ENCODE results near the gene PLEKHD1. TPM values are rescaled to one million over a fixed set of nuclear protein-coding genes. Genes with fewer than 3 reads are reported as not detected.

PLEKHD1 gene
- total RNA-seq, 1 experiment from 2014 or later, result 0.65 TPM

GRCh38 chr14:69518289-69519101, 34.0 kb downstream of the PLEKHD1 start:
- CTCF ChIA-PET, result no interaction called here
- no peaks in the 10 kb centered on the region; the same call in 1 of the 2 replicates for H3K27me3 ChIP-seq (ENCODE audit: insufficient read depth, low read depth)
- no peak overlapping the region for H3K4me2 ChIP-seq
- no peaks in the 10 kb centered on the region for H3K4me1 ChIP-seq (replicated peaks; ENCODE audit: insufficient read depth)
- BruUV-seq (replicated peaks), result no TSS peak
- H4K20me1 ChIP-seq (ENCODE audit: insufficient read depth), result no peaks in the 10 kb centered on the region
- H3K9me2 ChIP-seq (ENCODE audit: insufficient read depth), result no peaks in the 10 kb centered on the region
- no peaks in the 10 kb centered on the region for H3K9me3 ChIP-seq (ENCODE audit: insufficient read depth, low read depth)
- H3K27ac ChIP-seq, result no peak overlapping the region
- H3K4me3 ChIP-seq, result no peak overlapping the region
- no peak for DNase-seq
- H3F3A ChIP-seq (ENCODE audit: insufficient read depth, low read depth), result peaks cover 3% of the 10 kb centered on the region; the same call in 1 of the 2 replicates
- intact Hi-C loops (cut with micrococcal nuclease; ENCODE audit: unreplicated experiment), result no loop called here
- POLR2A ChIA-PET (ENCODE audit: unreplicated experiment), result interaction anchor here (0.6 kb wide), 1 partner anchor 10 kb away, joined by 3 read pairs; no protein-coding TSS in a partner anchor
- no peaks in the 10 kb centered on the region for H3K36me3 ChIP-seq (ENCODE audit: low read depth)
- H2AFZ ChIP-seq, result no peak overlapping the region
- no peaks in the 10 kb centered on the region for H3K79me2 ChIP-seq (ENCODE audit: low read depth)
- TF ChIP-seq CTCF (conservative IDR thresholded peaks at IDR 0.05) (no peak), EZH2 (IDR thresholded peaks at IDR 0.05; ENCODE audit: low read depth) (no peak)

- Histone ChIP-seq H2AFZ (no peak overlapping the region), H3K4me2 (no peak overlapping the region), H3F3A (ENCODE audit: insufficient read depth, low read depth) (peaks cover 3% of the 10 kb centered on the region; the same call in 1 of the 2 replicates), H4K20me1 (ENCODE audit: insufficient read depth) (no peaks in the 10 kb centered on the region), H3K79me2 (ENCODE audit: low read depth) (no peaks in the 10 kb centered on the region), H3K4me3 (no peak overlapping the region), H3K27me3 (ENCODE audit: insufficient read depth, low read depth) (peaks cover 4% of the 10 kb centered on the region; the same call in 1 of the 2 replicates), H3K36me3 (ENCODE audit: low read depth) (no peaks in the 10 kb centered on the region), H3K27ac (no peak overlapping the region), H3K4me1 (replicated peaks; ENCODE audit: insufficient read depth) (no peaks in the 10 kb centered on the region), H3K9me3 (ENCODE audit: insufficient read depth, low read depth) (no peaks in the 10 kb centered on the region), H3K9me2 (ENCODE audit: insufficient read depth) (no peaks in the 10 kb centered on the region)
- no peak for TF ChIP-seq EZH2 (IDR thresholded peaks at IDR 0.05; ENCODE audit: low read depth)
- TF ChIP-seq CTCF (conservative IDR thresholded peaks at IDR 0.05), result no peak
- ChIA-PET POLR2A (ENCODE audit: unreplicated experiment) (no interaction called here), CTCF (interaction anchor here (0.6 kb wide), 1 partner anchor 370 kb away, joined by 5 read pairs; no protein-coding TSS in a partner anchor)
- intact Hi-C loops (cut with micrococcal nuclease; ENCODE audit: unreplicated experiment), result no loop called here
- DNase-seq, result no peak
- no TSS peak for BruUV-seq (replicated peaks)
These were observed 34.9 kb downstream of the PLEKHD1 start for GRCh38 chr14:69519204-69520100.

GRCh38 chr14:69522026-69522425, 37.5 kb downstream of the PLEKHD1 start:
- Histone ChIP-seq H3K27me3 (ENCODE audit: insufficient read depth, low read depth) (peaks cover 22% of the 10 kb centered on the region; the same call in 1 of the 2 replicates), H3K4me2 (no peak overlapping the region), H3K4me3 (no peak overlapping the region), H2AFZ (no peak overlapping the region), H3K27ac (no peak overlapping the region), H3K9me2 (ENCODE audit: insufficient read depth) (no peaks in the 10 kb centered on the region), H3K79me2 (ENCODE audit: low read depth) (no peaks in the 10 kb centered on the region), H3K4me1 (replicated peaks; ENCODE audit: insufficient read depth) (no peaks in the 10 kb centered on the region), H3K9me3 (ENCODE audit: insufficient read depth, low read depth) (no peaks in the 10 kb centered on the region), H3F3A (ENCODE audit: insufficient read depth, low read depth) (peaks cover 3% of the 10 kb centered on the region; the same call in 1 of the 2 replicates), H4K20me1 (ENCODE audit: insufficient read depth) (no peaks in the 10 kb centered on the region), H3K36me3 (ENCODE audit: low read depth) (no peaks in the 10 kb centered on the region)
- DNase-seq, result no peak
- CTCF ChIA-PET, result no interaction called here
- POLR2A ChIA-PET (ENCODE audit: unreplicated experiment), result no interaction called here
- intact Hi-C loops (cut with micrococcal nuclease; ENCODE audit: unreplicated experiment), result no loop called here
- no TSS peak for BruUV-seq (replicated peaks)
- no peak for TF ChIP-seq CTCF (conservative IDR thresholded peaks at IDR 0.05)
- no peak for TF ChIP-seq EZH2 (IDR thresholded peaks at IDR 0.05; ENCODE audit: low read depth)

Measured in PC-9 (cell line).